GM23248 (cell line): ENCODE data around the gene MCU. TPM values are rescaled to one million over a fixed set of nuclear protein-coding genes. Genes with fewer than 3 reads are reported as not detected.

Experiments
- DNase-seq: peaks from one replicate; pipeline ENCODE4 v3.0.0-alpha.2; 2015
- H2AFZ ChIP-seq: fragments of 200-600 bp; sonication (generic); 2 replicates; pipeline ENCODE4 v1.6.1; 2016; ENCODE audit warnings: antibody characterized with exemption
- H3F3A ChIP-seq: fragments of 200-600 bp; sonication (generic); 2 replicates; pipeline ENCODE4 v1.6.1; 2016; ENCODE audit warnings: mild to moderate bottlenecking, antibody characterized with exemption, mixed run types; ENCODE audit not compliant: insufficient read depth
- H3K27ac ChIP-seq: fragments of 200-600 bp; sonication (generic); 2 replicates; pipeline ENCODE4 v1.5.1; 2016; ENCODE audit warnings: mild to moderate bottlenecking
- H3K27me3 ChIP-seq: fragments of 200-600 bp; sonication (generic); replicated peaks from 2 replicates; pipeline ENCODE4 v1.6.1; 2016; ENCODE audit warnings: mild to moderate bottlenecking; ENCODE audit not compliant: insufficient read depth
- H3K36me3 ChIP-seq: fragments of 200-600 bp; sonication (generic); 2 replicates; pipeline ENCODE4 v1.6.1; 2016; ENCODE audit warnings: low read depth, mild to moderate bottlenecking
- H3K4me1 ChIP-seq: fragments of 200-600 bp; sonication (generic); 2 replicates; pipeline ENCODE4 v1.6.1; 2016; ENCODE audit warnings: mild to moderate bottlenecking; ENCODE audit not compliant: insufficient read depth
- H3K4me2 ChIP-seq: fragments of 200-600 bp; sonication (generic); one replicate; pipeline ENCODE4 v1.6.1; 2016; ENCODE audit warnings: mild to moderate bottlenecking; ENCODE audit not compliant: unreplicated experiment
- H3K4me3 ChIP-seq: fragments of 200-600 bp; sonication (generic); 2 replicates; pipeline ENCODE4 v1.5.1; 2016; ENCODE audit warnings: mild to moderate bottlenecking
- H3K79me2 ChIP-seq: fragments of 200-600 bp; sonication (generic); 2 replicates; pipeline ENCODE4 v1.6.1; 2016; ENCODE audit warnings: mild to moderate bottlenecking; ENCODE audit not compliant: insufficient read depth
- H3K9ac ChIP-seq: fragments of 200-600 bp; sonication (generic); 2 replicates; pipeline ENCODE4 v1.6.1; 2016; ENCODE audit warnings: mild to moderate bottlenecking
- H3K9me2 ChIP-seq: fragments of 200-600 bp; sonication (generic); 2 replicates; pipeline ENCODE4 v1.6.1; 2016; ENCODE audit warnings: mixed run types, mild to moderate bottlenecking, moderate library complexity; ENCODE audit not compliant: insufficient read depth
- H3K9me3 ChIP-seq: fragments of 200-600 bp; sonication (generic); one replicate; pipeline ENCODE4 v1.6.1; 2017; ENCODE audit warnings: low read depth
- H4K20me1 ChIP-seq: fragments of 200-600 bp; sonication (generic); 2 replicates; pipeline ENCODE4 v1.6.0; 2016; ENCODE audit not compliant: insufficient read depth
- EZH2 ChIP-seq: fragments of 200-600 bp; sonication (generic); IDR thresholded peaks from 2 replicates; pipeline ENCODE4 v1.6.1; 2018; ENCODE audit warnings: antibody characterized with exemption, mild to moderate bottlenecking; ENCODE audit not compliant: insufficient read depth, poor library complexity, severe bottlenecking
- EZH2phosphoT487 ChIP-seq: fragments of 200-600 bp; sonication (generic); IDR thresholded peaks from 2 replicates; pipeline ENCODE4 v1.6.1; 2018; ENCODE audit warnings: antibody characterized with exemption, moderate library complexity, mild to moderate bottlenecking, low read depth; ENCODE audit not compliant: insufficient read depth
- WGBS, 2 experiments: methylation state at CpG; one replicate each; pipeline ENCODE4 v1.1.6; 2015 to 2017; ENCODE audit warnings: low lambda C conversion rate in 2 of 2, low coverage in 1 of 2; ENCODE audit errors: missing lambda C conversion rate in 2 of 2; 5-methylcytosine and 5-hydroxymethylcytosine counted together
- in situ Hi-C: fragments of 300-500 bp; cut with MboI; formaldehyde crosslinking; loops from 2 replicates; pipeline ENCODE4 v1.15.0; 2020
- polyA plus RNA-seq: library from polyadenylated mRNA; unstranded; fragments of >200 nt; fragmentation: Nextera tagmentation; extraction: Ambion mirVana; gene quantifications from 2 replicates; pipeline ENCODE4 v1.2.1, GENCODE V29; 2016
- total RNA-seq: library from RNA; depleted of rRNA; stranded (reverse); fragments of >200 nt; shearing (Covaris generic); gene quantifications from 2 replicates; pipeline ENCODE4 v1.2.3, GENCODE V29; 2014

Gene MCU
- total and polyA plus RNA-seq, 2 experiments from 2014 or later: 29.5 to 30.9 TPM

DNA sequence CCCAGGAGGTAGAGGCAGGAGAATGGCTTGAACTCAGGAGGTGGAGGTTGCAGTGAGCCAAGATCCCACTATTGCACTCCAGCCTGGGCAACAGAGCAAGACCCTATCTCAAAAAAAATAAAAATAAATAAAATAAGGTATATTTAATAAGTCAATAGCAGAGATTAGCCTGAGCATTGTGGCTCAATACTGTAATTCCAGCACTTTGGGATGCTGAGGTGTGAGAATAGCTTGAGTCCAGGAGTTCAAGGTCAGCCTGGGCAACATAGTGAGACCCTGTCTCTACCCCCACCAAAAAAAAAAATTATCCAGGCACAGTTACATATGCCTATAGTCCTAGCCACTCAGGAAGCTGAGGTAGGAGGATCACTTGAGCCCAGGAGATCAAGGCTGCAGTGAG is 163.2 kb downstream of the MCU start:
- no peaks in the 10 kb centered on the region; the same call in 1 of the 2 replicates for H4K20me1 ChIP-seq
- H3K4me3 ChIP-seq: no peak overlapping the region
- H2AFZ ChIP-seq: no peak overlapping the region
- TF ChIP-seq EZH2phosphoT487: no peak
- TF ChIP-seq EZH2: no peak
- H3K9ac ChIP-seq: no peak overlapping the region
- H3K9me3 ChIP-seq: no peaks in the 10 kb centered on the region
- no peaks in the 10 kb centered on the region; the same call in 1 of the 2 replicates for H3K9me2 ChIP-seq
- no peak overlapping the region for H3K27ac ChIP-seq
- H3F3A ChIP-seq: no peaks in the 10 kb centered on the region
- in situ Hi-C loops: no loop called here
- no peak for DNase-seq
- H3K4me1 ChIP-seq: no peaks in the 10 kb centered on the region
- 0 out of 2 replicates have a peak, but pooled peaks cover 6% of the 10 kb centered on the region for H3K79me2 ChIP-seq
- no peak overlapping the region for H3K4me2 ChIP-seq
- H3K27me3 ChIP-seq: no peaks in the 10 kb centered on the region
- peaks cover 7% of the 10 kb centered on the region for H3K36me3 ChIP-seq

GRCh38 chr10:72855790-72856189 is 163.8 kb downstream of the MCU start:
- H3K9ac ChIP-seq: no peak overlapping the region

GRCh38 chr10:72858067-72858466 is 166.1 kb downstream of the MCU start:
- H3K4me3 ChIP-seq: no peak overlapping the region
- H3K4me1 ChIP-seq: no peaks in the 10 kb centered on the region
- H4K20me1 ChIP-seq: no peaks in the 10 kb centered on the region
- H3K27ac ChIP-seq: no peak overlapping the region
- no peaks in the 10 kb centered on the region; the same call in 1 of the 2 replicates for H3K9me2 ChIP-seq
- H3F3A ChIP-seq: no peaks in the 10 kb centered on the region
- H3K79me2 ChIP-seq: no peaks in the 10 kb centered on the region
- H3K9ac ChIP-seq: no peak overlapping the region
- no peaks in the 10 kb centered on the region for H3K27me3 ChIP-seq
- in situ Hi-C loops: no loop called here
- TF ChIP-seq EZH2 (no peak), EZH2phosphoT487 (no peak)
- no peak overlapping the region for H2AFZ ChIP-seq
- WGBS, 2 experiments: 87 to 90% methylated on average over 6 of the region's 6 CpGs
- H3K4me2 ChIP-seq: no peak overlapping the region
- no peaks in the 10 kb centered on the region for H3K9me3 ChIP-seq
- peaks cover 10% of the 10 kb centered on the region; the same call in 1 of the 2 replicates for H3K36me3 ChIP-seq
- no peak for DNase-seq

More at GRCh38 chr10:72855790-72856189, 163.8 kb downstream of the MCU start:
- WGBS, 2 experiments: 97 to 99% methylated on average over 2 of the region's 2 CpGs
- no peak overlapping the region for H3K4me2 ChIP-seq
- no peak for TF ChIP-seq EZH2phosphoT487
- no peak for TF ChIP-seq EZH2
- no peak overlapping the region for H3K27ac ChIP-seq
- H3F3A ChIP-seq: no peaks in the 10 kb centered on the region
- H3K4me3 ChIP-seq: no peak overlapping the region
- in situ Hi-C loops: no loop called here
- peaks cover 12% of the 10 kb centered on the region for H3K36me3 ChIP-seq
- no peaks in the 10 kb centered on the region; the same call in 1 of the 2 replicates for H3K9me2 ChIP-seq
- no peak for DNase-seq
- no peak overlapping the region for H2AFZ ChIP-seq
- H3K9me3 ChIP-seq: no peaks in the 10 kb centered on the region
- no peaks in the 10 kb centered on the region for H3K4me1 ChIP-seq
- no peaks in the 10 kb centered on the region; the same call in 1 of the 2 replicates for H4K20me1 ChIP-seq
- H3K79me2 ChIP-seq: 0 out of 2 replicates have a peak, but pooled peaks cover 6% of the 10 kb centered on the region
- no peaks in the 10 kb centered on the region for H3K27me3 ChIP-seq

DNA sequence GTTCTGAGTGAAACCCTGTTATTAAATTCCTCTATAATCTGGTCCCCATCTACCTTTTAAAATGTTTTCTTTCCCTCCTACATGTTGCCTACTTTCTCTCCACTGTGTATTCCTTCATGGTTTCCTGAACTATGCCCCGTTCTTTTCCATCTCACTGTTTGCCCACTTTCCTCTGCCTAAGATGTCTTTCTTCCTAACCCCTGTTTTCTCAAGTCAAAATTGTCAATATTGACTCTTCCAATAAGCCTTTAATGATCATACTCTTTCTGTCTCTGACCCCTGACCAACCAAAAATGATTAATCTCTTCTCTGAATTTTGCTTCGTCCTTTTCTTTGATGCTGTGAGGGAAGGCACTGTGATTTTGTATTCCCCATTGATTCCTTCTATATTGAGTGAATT is 171.0 kb downstream of the MCU start:
- no peak overlapping the region for H2AFZ ChIP-seq
- in situ Hi-C loops: no loop called here
- no peaks in the 10 kb centered on the region for H4K20me1 ChIP-seq
- H3K36me3 ChIP-seq: peaks cover 10% of the 10 kb centered on the region; the same call in 1 of the 2 replicates
- no peaks in the 10 kb centered on the region for H3K79me2 ChIP-seq
- no peaks in the 10 kb centered on the region for H3K27me3 ChIP-seq
- H3F3A ChIP-seq: no peaks in the 10 kb centered on the region
- no peak overlapping the region for H3K9ac ChIP-seq
- H3K4me2 ChIP-seq: no peak overlapping the region
- H3K27ac ChIP-seq: no peak overlapping the region
- H3K9me3 ChIP-seq: no peaks in the 10 kb centered on the region
- no peak for DNase-seq
- no peaks in the 10 kb centered on the region for H3K9me2 ChIP-seq
- H3K4me1 ChIP-seq: no peaks in the 10 kb centered on the region
- H3K4me3 ChIP-seq: no peak overlapping the region
- TF ChIP-seq EZH2 (no peak), EZH2phosphoT487 (no peak)
- WGBS, 2 experiments: 98 to 99% methylated on average over 2 of the region's 2 CpGs
